HG03439 (cell line): ENCODE results near the gene UGT1A6.

ENCODE experiments used
- ATAC-seq: cut with Tn5 transposase; IDR thresholded peaks from one replicate; pipeline ENCODE4 v1.9.1; 2021; ENCODE audit warnings: mild to moderate bottlenecking, moderate library complexity; ENCODE audit not compliant: unreplicated experiment

The UGT1A6 gene

GRCh38 chr2:233798335-233799086 is 105.8 kb downstream of the UGT1A6 start:
- ATAC-seq, result no peak

GRCh38 chr2:233799087-233799665 is 106.5 kb downstream of the UGT1A6 start:
- no peak for ATAC-seq

DNA sequence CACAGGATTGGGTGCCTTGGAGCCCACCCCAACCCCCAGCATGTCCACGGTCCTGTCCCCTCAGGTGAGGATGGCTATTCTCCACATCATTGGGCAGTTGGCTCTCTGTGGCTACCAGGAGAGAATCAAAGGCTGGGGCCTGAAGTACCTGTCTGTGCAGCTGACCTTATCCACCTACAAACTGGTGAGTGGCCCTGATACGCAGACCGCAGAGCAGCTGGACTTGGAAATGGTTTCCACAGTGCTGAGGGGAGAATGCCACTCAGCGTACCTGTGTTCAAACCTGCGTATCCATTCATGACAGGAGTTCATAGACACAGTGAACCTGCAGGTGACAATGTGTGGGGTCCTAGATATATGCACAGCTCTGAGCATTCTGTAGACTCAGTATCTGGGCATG is 107.0 kb downstream of the UGT1A6 start:
- ATAC-seq, result no peak

DNA sequence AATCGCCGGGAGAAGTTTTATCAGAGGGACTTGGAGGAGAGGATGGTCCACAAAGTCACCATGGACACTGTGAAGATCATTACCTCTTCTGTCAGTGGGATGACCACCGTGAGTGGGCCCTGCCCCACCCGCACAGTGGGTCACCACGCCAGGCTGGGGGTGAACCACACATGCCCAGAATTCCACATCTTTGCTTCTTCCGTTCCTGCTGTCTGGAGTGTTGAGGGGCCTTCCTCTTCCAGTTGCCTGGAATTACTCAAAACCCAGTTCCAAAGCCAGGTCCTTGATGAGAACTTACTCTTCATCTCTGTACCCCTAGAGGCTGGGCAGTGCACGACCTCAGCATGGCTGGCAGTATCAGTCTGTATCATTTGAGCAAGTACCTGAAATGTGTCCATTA is 107.5 kb downstream of the UGT1A6 start:
- no peak for ATAC-seq

DNA sequence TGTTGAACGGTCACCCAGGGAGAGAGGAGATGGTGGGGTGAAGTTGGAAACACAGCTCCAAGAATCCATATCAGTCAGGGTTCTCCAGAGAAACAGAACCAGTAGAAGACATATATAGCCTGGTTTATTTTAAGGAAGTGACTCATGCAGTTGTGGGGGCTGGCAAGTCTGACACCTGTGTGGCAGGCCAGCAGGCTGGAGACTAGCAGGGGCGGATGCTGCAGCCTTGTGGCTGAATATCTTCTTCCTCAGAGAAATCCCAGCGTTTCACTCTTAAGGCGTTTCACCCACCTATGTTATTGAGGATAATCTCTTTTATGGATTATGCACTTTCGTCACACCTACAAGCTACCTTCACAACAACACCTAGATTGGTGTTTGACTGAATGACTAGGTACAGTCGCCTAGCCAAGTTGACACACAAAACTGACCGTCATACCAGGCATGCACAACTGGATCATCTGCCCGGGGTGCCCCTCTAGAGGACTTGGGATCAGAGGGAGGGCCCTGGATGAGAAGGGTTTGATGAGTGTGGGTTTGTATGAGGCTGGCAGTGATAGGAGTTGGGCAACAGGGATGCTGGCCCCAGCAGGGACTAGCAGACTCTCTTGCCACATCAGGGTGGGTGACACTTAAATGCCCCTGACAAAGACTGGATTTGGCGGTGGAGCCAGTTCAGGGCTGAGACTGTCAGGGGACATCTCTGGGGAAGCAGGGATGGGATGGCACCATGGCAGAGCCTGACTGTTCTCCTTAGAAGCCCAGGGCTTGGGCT is 108.9 kb downstream of the UGT1A6 start:
- no peak for ATAC-seq

DNA sequence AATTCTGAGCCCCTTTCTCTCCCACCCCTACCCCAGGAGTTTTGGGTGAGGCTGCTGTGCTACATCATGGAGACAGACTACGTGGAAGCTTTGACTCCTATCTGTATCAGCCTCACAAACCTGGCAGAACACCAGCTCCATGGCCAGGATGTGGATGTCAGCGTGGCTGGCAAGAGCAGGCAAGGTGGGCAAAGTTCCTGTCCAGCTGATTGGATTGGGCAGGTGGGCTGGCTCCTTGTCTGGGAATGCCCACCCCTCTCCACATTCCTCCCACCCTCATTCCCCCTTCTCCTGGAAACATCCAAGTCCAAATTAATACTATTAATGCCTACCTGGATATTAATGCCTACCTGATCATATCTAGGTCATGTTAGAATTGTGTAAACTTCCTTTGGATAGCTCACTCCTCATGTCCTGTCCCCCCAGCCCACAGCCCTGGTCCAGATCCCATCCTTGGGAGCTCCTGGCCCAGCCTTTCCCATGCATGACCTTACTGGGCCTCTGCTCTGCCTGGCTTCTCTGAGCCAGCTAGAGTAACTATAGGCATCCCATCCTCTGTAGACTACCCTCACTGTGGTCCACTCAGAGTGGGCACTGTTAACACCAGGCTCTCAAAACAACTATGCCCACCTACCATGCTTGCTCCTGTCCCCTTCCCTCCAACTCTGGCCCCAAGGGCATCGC is 109.6 kb downstream of the UGT1A6 start:
- no peak for ATAC-seq

GRCh38 chr2:233803292-233803911 is 110.7 kb downstream of the UGT1A6 start:
- no peak for ATAC-seq

GRCh38 chr2:233803994-233804393 is 111.3 kb downstream of the UGT1A6 start:
- ATAC-seq, result no peak

DNA sequence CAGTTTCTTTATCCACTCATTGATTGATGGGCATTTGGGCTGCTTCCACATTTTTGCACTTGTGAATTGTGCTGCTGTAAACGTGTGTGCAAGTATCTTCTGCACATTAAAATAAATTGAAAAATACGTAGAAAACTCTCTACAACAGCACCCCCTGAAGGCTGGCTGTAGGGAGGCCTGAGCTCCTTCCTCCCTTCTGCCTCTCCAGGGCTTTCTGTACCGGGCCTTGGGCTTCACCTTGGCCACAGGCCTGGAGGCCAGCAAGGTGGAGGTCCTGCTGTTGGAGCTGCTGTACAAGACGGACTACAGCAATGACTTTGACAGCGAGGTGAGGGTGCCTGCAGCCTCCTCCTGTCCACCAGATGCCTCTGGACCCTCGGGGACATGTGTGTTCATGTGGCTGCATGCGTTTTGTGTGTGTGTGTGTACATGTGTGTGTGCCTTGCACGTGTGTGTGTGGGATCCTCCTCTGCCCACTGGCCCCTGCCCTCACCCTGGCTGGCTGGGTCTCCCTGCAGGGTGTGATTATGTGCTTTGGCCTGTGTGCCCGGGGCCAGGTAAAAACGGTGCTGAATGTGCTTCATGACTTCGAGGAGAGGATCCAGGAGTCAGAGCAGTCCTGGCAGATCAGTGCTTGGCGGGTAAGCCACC is 114.7 kb downstream of the UGT1A6 start:
- ATAC-seq, result no peak

DNA sequence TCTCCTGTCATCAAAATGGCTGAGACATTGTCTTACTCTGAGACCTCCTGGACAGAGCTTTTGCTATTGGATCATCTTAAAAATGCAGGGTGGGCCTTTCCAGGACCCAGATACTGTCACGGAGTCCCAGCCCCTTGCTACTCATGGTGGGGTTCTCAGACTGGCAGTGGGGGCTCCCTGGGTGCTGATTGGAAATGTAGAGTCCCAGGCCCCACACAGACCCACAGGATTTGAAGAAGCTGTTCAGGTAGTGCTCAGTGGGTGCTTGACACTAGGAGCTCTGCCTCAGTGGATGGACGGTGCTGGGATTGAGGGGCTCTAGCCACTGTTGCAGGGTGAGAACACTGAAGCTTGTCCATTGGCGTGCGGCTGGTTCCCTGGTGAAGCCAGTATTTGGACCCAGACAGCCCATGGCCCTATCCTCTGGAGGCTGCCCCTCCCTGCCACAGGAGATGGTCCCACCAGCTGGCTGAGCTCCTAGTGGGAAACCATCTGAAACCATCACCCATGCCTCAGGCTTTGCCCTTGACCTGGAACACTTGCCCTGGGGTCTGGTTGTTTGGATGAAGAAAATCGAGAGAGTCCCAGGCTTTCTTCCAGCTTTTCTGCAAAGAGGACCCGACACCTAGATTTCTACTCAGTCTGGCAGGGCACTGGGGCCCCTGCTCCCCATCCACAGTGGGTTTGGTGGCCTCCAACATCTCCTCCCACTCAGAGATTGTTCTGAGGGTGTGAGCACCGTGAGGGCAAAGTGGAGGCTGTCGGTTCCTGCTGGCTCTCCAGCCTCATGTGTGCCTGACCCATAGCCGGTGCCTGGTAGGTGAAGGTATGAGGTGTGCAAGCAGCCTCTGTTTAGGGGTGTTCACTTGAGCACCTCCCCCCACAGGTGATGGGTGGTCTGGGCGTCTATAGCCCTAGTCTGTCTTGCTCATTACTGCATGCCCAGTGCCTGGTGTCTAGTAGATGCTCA is 115.6 kb downstream of the UGT1A6 start:
- ATAC-seq, result no peak

GRCh38 chr2:233810385-233810784 is 117.7 kb downstream of the UGT1A6 start:
- ATAC-seq, result no peak

- no peak for ATAC-seq
Observed at GRCh38 chr2:233811087-233811486, 118.4 kb downstream of the UGT1A6 start.

DNA sequence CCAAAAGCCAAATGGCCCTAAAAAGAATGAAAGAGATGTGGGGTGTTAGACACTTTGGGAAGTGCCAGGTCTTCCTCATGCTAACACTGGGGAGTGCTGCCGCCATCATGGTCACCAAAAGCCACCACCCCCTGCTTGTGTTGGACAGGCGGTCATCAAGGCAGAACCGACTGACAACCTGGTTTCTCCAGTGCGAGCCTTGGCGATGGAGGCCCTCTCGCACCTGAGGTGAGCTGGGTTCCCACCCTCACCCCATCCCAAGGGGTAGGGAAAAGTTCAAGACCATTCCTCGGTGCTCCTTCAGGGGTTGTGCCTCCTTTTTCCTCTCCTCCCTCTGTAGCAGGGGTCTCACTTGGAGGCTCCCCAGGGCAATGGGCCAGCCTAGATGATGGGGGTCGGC is 119.0 kb downstream of the UGT1A6 start:
- no peak for ATAC-seq

DNA sequence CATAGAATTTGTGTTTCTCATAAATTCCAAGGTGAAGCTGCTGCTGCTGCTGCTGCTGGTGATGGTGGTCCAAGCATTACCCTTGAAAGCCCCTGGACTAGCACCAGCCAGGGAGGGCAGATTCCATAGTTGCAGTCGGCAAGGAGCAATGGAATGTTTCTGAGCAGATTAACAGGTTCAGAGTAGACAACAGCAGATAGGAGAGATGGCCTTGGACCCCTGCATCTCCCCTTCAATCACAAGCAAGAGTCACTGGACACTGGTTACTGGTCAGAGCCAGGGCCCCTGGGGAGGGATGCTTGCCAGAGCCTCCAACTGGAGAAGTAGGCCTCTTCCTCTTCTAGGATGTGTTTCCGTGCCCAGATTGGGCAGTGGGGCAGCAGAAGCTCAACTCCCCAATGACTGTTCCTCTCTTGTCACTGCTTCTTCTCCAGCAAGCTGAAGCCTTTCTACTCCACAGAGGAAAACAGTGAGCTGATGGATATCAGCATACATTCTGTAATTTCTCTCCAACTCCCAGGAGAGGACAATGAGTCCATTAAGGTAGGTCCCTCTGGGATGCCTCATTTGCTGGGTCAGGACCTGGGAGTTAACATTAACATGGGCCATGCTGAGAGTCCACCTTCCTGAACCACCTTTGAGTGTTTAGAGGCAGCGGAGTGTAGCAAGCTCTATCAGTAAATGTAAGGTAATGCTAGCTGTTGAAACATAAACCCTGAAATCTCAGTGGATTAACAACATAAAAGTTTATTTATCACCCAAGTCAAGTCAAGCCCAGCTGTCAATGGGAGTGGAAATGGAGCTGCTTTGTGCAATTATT is 120.8 kb downstream of the UGT1A6 start:
- ATAC-seq, result no peak

DNA sequence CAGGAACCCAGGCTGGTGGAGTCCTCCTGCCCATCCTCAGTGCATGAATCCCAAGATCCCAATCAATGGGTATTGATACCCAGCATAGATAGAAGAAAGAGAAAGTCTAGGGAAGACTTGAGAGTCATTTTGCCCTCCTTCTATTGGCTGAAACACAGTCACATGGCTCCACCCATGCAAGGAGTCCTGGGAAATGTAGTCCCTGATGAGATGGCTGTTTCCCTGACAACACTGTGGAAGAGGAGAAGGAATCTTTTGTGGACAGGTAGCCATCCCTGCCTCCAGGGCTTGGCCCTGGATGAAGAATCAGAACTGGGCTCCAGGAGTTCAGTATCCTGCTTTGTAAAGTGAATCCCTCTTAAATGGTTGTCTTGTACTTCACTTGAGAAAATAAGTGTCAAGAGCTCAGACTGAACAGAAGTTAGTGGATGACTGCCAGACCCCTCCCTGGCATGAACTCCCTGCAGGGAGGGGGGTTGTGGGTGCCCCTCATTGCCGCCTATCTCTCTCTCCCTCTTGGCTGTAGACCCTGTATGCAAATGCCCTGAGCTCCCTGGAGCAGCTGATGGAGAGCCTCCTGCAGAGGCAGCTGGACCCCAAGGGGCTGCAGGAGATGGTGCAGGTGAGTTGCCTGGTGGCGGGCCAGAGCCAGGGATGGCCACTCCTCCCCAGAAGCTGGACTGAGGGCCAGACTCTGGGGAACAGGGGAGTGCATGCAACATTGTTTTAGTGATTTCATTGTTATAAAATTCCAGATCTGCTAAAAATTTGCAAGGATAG is 121.6 kb downstream of the UGT1A6 start:
- ATAC-seq, result no peak

- no peak for ATAC-seq
Observed at GRCh38 chr2:233815861-233816260, 123.2 kb downstream of the UGT1A6 start.

DNA sequence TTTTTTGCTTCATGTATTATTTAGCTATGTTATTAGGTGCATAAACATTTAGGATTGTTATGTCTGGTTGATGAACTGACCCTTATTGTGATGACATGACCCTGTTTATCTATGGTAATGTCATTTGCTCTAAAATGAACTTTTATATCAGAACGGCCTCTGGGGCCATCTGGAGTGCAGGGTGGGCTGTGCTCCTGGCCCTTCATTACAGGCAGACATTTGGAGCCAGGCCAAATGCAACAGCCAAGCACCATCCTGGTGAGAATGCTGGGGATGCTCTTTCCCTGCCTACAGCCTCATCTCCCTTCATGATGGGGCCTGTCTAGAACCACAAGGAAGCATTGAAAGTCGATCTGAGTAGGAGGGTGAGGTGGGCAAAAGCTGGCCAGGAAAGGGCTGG is 123.6 kb downstream of the UGT1A6 start:
- no peak for ATAC-seq

- ATAC-seq, result no peak
Observed at GRCh38 chr2:233816771-233817170, 124.1 kb downstream of the UGT1A6 start.
